GM21360 (cell line): Measurements from ENCODE around the gene ZNF165.
A peak's percentile ranks its signal among the peaks of the same experiment; 100 is the strongest.
"Not testable (repeated sequence)": the region's sequence is repeated elsewhere in the genome, so short reads cannot be mapped to it uniquely, and the experiment has no call there.

Experiments
- ATAC-seq: cut with Tn5 transposase; IDR thresholded peaks from one replicate; pipeline ENCODE4 v1.9.1; 2021; ENCODE audit warnings: mild to moderate bottlenecking, moderate library complexity; ENCODE audit not compliant: unreplicated experiment

Gene ZNF165

DNA sequence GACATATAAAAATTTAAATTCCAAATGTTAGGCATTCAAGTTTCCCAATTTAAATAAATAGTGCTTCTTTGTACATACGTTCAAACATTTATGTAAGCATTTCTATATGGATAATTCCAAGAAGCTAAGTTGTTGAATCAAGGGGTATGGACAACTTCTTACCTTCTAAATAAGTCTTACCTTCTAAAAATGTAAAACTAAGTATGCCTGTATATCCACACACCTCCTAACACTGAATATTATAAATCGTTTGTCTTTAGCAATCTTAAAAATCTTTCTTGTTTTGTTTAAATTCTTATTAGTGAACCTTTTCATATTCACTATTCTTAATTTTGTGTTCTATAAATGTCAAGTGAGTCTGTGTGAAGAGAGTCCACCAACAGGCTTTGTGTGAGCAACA is 41.5 kb downstream of the ZNF165 start:
- no peak for ATAC-seq

DNA sequence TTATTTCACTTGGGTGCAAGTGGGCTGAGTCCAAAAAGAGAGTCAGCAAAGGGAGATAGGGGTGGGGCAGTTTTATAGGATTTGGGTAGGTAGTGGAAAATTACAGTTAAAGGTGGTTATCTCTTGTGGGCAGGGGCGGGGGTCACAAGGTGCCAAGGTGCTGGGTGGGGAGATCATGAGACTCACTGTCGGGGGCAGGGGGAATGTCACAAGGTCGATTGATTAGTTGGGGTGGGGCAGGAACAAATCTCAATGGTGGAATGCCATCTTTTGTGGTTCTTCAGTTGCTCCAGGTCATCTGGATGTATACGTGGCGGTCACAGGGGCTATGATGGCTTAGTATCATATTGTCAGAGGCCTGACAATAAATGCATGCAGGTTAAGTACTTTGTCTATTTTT is 41.9 kb downstream of the ZNF165 start:
- not testable (repeated sequence) for ATAC-seq

DNA sequence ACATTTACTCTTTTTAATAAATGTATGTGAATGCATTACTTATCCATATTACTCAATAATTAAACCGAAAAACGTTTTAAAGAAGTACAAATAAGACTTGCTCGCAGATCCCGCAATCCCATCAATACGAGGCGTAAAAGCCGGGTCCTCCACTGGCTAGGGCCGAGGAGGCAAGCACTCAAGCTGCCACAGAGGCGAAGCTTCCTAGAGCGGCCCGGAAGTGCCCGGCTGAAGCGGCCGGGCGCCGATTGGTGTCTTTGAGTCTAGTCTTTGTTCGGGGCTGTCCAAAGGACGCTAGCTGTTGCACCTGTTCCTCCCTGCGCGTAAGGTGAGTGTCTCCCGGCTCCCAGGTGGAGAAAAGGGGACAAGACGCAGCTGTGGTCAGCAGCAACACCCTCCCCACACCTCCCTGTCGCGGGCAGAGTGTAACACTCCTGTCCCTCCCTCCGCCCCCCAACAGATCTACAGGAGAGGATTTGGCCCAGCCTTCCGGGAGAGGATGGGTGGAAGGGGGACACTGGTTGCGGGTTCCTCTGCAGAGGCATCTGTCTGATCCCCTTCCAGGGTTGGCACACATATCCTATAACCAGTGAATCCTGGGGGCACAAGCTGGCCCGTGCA is 44.1 kb downstream of the ZNF165 start, which contains the start of gene ZSCAN16:
ZSCAN16 (plus strand) TSS at position 260 of the 621 bp plus-strand sequence. CDS start 835 bp downstream, outside the sequence.
- peak; percentile 85 for ATAC-seq

DNA sequence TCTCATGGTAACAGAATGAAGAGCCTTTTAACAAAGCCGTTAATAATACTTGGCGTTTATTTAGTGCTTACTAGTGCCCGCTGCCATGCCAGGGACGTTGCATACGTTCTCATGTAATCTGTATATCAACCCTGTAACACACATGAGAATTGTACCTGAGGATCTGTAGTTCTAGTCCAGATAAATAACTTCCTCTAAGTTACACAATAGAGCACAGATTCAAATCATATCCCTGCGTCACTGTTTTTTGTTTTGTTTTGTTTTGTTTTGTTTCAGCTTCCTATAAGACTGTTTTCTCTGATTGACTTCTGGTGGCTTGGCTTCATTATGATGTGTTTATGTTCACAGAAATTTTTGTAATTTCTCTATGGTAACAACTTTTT is 44.6 kb downstream of the ZNF165 start:
- ATAC-seq, result no peak

DNA sequence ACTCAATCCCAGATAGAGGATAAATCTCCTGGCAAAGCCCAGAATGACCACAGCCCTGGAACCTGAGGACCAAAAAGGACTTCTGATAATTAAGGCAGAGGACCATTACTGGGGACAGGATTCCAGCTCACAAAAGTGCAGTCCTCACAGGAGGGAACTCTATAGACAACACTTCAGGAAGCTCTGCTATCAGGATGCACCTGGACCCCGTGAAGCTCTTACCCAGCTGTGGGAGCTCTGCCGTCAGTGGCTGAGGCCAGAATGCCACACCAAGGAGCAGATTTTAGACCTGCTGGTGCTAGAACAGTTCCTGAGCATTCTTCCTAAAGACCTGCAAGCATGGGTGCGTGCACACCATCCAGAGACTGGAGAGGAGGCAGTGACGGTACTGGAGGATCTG is 45.0 kb downstream of the ZNF165 start:
- no peak for ATAC-seq

DNA sequence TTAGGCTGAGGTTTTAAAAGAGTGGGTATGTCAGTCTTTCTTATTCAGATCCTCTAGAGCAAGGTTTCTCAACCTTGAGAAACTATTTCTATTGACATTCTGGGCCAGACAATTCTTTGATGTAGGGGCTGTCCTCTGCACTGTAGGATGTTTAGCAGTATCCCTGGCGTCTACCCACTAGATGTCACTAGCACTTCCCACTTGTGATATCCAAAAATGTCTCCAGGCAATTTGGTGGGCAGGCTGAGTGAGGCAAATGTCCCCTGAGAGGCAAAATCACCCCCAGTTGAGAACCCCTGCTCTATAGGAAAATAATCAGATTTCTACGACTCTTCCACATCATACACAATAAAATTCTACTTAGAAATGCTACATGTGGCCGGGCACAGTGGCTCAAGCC is 53.6 kb downstream of the ZNF165 start:
- ATAC-seq, result no peak

DNA sequence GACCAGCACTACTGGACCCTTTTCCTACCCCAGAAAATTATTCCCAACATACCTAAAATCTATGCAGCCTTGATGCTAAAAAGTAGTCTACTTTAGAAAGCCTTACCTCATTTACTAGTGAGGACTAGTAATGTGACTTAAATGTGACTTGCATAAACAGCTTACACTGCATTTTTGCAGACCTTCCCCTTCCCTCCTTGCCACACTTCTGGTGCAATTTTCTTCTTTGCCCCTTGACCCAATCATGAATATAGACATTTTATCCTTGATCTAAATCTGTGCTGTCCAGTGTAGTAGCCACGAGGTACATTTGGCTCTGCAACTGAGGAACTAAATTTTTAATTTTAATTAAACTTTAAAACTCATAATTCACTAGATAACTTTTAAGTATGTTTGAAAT is 54.3 kb downstream of the ZNF165 start:
- ATAC-seq, result no peak

DNA sequence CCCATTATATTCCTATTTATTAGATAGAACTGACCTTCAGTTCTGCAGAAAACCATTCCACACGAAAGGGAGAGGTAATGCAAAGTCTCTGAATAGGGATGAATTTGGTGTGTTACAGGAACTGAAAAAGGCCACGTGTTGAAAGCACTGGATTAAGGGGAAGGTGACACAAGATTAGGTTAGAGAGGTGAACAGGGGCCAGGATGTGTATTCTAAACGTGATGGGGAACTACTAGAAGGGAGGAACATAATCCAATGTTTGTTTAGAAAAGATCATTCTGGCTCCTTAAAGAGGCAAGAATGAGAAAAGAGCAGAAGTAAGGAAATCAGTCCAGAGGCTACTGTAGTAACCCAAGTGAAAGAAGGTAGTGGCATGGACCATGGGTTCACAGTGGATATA is 55.0 kb downstream of the ZNF165 start:
- no peak for ATAC-seq

DNA sequence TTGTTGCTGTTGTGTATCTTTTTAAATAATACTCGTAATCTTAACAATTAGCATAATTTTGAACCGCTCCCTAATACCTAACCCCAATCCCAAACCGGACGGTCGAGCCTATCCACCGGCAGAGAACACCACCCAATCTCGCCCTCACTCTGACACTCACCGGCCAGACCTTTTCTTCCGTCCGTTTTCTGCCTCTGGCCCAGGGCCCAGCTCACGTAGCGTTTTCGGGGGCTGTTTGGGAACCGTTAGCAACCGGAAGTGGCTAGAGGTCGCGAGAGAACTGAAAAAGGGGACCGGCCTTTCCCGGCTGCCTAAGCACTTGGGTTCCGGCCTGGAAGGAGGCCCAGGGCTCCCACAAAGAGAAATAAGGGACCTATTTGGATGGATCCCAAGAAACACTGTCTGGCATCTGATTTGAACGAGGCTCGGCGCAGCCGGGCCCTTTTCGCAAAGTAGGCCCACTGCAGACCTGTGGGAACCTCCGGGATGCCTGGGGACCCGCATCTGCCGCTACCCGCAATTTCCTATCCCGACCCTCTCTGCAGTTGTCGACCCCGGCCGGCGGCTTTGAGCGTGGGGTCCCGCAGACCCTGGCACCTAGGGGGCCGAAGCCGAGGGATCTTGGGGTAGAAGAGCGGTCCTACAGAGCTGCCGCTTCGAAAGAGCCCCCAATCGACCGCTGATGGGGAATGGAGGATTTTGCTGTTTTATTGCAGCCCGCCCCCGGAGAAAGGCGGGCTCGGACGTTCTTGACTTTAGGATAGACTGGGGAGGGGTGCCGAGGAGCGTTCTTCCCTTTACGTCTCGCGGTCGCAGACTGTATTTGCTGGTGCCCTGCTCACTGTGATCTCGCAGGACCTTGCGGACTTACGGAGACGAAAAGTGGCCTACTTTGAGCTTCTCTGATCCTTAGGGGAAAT is 56.5 kb downstream of the ZNF165 start:
- peak; percentile 48 for ATAC-seq

DNA sequence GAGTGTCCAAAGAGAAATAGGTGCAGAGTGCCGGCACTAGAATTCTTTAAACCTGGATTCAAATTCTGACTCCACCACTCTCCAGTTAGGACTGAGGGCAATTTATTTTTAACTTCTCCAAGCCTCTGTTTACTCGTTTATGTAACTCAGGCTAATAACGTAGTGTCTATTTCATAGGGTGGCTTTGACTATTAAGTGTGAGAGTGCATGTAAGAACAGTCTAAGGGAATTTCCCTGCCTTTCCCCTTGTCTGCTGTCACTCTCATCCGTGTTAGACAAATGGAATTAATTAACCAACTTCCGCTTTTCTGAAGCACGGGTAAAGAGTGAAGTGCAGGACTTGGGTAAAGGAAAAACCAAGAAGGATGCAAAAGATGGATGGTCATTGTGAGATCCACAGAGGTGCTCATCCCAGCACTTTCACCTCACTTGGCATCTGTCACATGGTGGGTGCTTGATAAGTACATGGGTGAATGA is 57.2 kb downstream of the ZNF165 start:
- ATAC-seq, result peak; percentile 18
